GM12874 (cell line): ENCODE results near the gene SH3PXD2B.

Experiments
- CTCF ChIP-seq: IDR thresholded peaks from 2 replicates; pipeline ENCODE4 v1.5.1; 2011; ENCODE audit warnings: low read depth, mild to moderate bottlenecking, control low read depth, low read length, moderate library complexity; ENCODE audit not compliant: insufficient read depth

SH3PXD2B gene

DNA sequence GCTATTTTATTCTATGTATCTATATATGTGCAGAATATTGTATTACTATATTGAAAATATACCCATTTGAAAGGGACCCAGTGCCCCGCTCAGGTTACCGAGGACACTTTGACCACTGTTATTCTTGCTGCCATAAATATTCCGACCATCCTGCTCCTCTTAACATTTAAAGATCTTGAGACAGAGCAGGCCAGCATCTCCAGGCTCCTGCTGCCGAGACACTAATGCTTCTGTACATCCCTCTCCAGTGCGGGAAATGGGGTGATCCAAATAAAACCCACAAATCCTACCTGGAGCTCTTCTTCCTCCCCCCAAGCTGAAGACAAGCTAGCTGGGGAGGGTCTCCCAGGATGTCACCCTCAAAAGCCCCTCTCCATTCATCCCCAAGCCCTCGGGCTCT lies 3.9 kb downstream of the SH3PXD2B start:
- no peak for TF ChIP-seq CTCF

DNA sequence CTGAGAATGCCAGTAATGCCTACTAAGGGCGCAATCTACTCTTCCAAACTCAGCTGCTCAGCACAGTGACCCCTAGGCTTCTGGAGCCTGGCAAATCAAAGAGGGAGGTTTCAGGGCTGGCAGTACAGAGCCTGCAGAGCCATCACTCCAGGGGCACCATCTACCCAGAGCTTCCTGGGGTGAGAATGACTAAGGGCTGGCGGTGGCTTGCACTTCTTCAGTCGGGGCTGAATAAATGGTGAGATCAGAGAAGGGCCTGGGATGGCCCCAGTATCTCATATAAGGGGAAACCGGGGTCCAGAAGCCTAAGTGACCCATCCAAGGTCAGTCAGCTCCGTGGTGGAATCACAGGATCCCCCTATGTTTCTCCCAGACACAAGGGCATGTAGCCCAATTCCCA lies 5.3 kb downstream of the SH3PXD2B start:
- TF ChIP-seq CTCF: no peak

DNA sequence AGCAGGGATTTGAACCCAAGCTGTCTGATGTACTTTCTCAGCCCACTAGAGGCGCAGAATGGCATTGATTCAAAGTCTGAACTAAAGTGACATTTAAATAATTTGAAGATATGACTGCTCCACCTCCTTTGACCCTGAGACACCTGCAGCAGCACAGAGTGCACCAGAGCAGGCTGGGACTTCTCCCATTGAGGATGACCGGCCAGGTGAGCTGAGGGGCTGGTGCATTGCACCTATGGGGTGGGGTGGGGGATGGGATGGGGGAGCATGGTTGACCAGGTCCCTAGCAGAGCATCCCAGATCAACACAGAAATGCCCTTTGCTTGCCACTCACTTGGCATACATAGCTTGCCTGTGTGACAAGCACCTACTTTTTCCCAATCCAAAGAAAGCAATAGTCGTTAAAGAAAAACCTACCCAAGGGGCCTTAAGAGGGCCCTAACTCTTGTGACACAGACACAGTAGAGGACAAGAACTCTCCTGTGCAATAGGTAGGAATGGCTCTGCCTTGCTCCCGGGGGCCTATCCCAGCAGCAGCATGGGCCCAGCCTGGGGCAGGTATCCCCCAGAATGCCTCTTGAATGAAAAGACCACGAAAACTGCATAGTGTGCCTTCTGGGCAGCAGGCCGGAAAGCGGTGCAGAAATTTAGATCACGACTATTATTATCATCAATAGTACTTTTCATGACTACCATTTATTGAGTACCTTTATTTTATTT lies 6.5 kb downstream of the SH3PXD2B start:
- no peak for TF ChIP-seq CTCF

GRCh38 chr5:172446336-172447051 lies 7.8 kb downstream of the SH3PXD2B start:
- TF ChIP-seq CTCF: no peak

DNA sequence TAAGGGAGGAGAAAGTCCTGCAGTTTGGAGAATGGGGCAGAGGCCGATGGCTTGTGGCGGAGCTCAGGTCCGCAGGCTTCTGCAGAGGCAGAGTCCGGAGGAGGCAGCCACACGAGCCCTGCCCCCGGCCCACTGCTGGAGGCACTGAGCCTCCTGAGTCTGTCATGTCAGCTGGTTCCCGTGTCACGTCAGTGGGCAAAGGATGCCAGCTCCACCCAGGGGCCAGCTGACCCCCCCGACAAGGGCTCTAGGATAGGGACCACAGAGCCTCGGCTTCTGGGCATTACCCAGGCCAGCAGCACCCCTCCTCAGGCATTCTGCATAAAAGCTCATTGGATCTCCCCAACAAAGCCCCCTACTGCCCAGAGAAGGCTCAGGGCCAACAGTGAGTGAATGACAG lies 8.5 kb downstream of the SH3PXD2B start:
- no peak for TF ChIP-seq CTCF

GRCh38 chr5:172444626-172445365 lies 9.5 kb downstream of the SH3PXD2B start:
- TF ChIP-seq CTCF: no peak

DNA sequence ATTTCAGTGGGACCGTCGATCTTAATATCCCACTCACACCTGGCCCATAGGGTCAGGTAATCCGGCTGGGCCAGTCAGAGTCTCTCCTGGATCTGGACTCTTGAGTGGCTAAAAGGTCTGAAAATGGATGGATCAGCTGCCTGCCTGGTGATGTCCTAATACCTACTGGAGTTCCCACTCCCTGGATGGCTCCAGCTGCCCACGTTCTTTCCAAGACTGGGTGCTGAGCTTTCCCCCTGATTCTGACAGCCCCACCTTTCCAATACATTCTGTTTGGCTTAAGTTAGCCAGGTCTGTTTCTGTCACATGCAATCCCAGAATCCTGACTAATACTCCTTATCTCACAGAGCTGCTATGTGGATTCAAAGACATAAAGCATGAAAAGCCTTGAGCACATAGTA lies 10.2 kb downstream of the SH3PXD2B start:
- no peak for TF ChIP-seq CTCF
